IgD-negative memory B cell (primary cell): ENCODE measurements around the gene CIBAR2. TPM values are rescaled to one million over a fixed set of nuclear protein-coding genes. Genes with fewer than 3 reads are reported as not detected.
A peak's percentile ranks its signal among the peaks of the same experiment; 100 is the strongest.

Experiments
- H3K27ac Mint-ChIP-seq, 3 donors: one replicate each; pipeline ENCODE4 v1.8.0; 2020 to 2022; ENCODE audit warnings: mild to moderate bottlenecking in 3 of 3, mixed read lengths in 3 of 3, moderate library complexity in 1 of 3
- H3K27me3 Mint-ChIP-seq: one replicate; pipeline ENCODE4 v1.8.0; 2021; ENCODE audit warnings: mixed read lengths
- H3K36me3 Mint-ChIP-seq: one replicate; pipeline ENCODE4 v1.8.0; 2020; ENCODE audit warnings: mild to moderate bottlenecking, mixed read lengths
- H3K4me1 Mint-ChIP-seq, 3 donors: one replicate each; pipeline ENCODE4 v1.8.0; 2020 to 2022; ENCODE audit warnings: mixed read lengths in 3 of 3, mild to moderate bottlenecking in 1 of 3
- H3K4me3 Mint-ChIP-seq, 4 donors: one replicate each; pipeline ENCODE4 v1.8.0; 2020 to 2022; ENCODE audit warnings: mild to moderate bottlenecking in 4 of 4, mixed read lengths in 4 of 4, moderate library complexity in 3 of 4
- H3K9me3 Mint-ChIP-seq, 3 donors: one replicate each; pipeline ENCODE4 v1.8.0; 2020 to 2021; ENCODE audit warnings: mixed read lengths in 3 of 3, mild to moderate bottlenecking in 1 of 3
- polyA plus RNA-seq: library from polyadenylated mRNA; unstranded; fragments of 300-500 nt; fragmentation: Illumina TruSeq; gene quantifications from one replicate; pipeline ENCODE4 v1.2.3, GENCODE V29; 2021

CIBAR2 gene
- polyA plus RNA-seq, 1 donor from 2014 or later: not detected

GRCh38 chr16:85091522-85091910 is 20.8 kb downstream of the CIBAR2 start:
- Mint-ChIP-seq H3K4me3 (no peak overlapping the region), H3K9me3 (no peaks in the 10 kb centered on the region), H3K27me3 (no peaks in the 10 kb centered on the region), H3K4me1 (peaks cover 0 to 3% (median 0%) of the 10 kb centered on the region in 3 donors), H3K27ac (no peak overlapping the region), H3K36me3 (no peaks in the 10 kb centered on the region)

- Mint-ChIP-seq H3K36me3 (no peaks in the 10 kb centered on the region), H3K4me1 (peaks cover 0 to 3% (median 0%) of the 10 kb centered on the region in 3 donors), H3K27me3 (no peaks in the 10 kb centered on the region), H3K9me3 (no peaks in the 10 kb centered on the region), H3K4me3 (no peak overlapping the region), H3K27ac (no peak overlapping the region)
Observed at GRCh38 chr16:85090873-85091521, 21.3 kb downstream of the CIBAR2 start.

GRCh38 chr16:85090181-85090580 is 22.1 kb downstream of the CIBAR2 start:
- no peak overlapping the region for H3K27ac Mint-ChIP-seq

GRCh38 chr16:85089525-85089924 is 22.7 kb downstream of the CIBAR2 start:
- Mint-ChIP-seq H3K9me3 (no peaks in the 10 kb centered on the region), H3K27ac (no peak overlapping the region), H3K4me1 (peaks cover 0 to 10% (median 2%) of the 10 kb centered on the region in 3 donors), H3K4me3 (no peak overlapping the region), H3K36me3 (no peaks in the 10 kb centered on the region), H3K27me3 (peaks cover 2% of the 10 kb centered on the region)

More at GRCh38 chr16:85090181-85090580, 22.1 kb downstream of the CIBAR2 start:
- Mint-ChIP-seq H3K4me3 (no peak overlapping the region), H3K4me1 (peaks cover 0 to 6% (median 2%) of the 10 kb centered on the region in 3 donors), H3K36me3 (no peaks in the 10 kb centered on the region), H3K9me3 (no peaks in the 10 kb centered on the region), H3K27me3 (no peaks in the 10 kb centered on the region)

DNA sequence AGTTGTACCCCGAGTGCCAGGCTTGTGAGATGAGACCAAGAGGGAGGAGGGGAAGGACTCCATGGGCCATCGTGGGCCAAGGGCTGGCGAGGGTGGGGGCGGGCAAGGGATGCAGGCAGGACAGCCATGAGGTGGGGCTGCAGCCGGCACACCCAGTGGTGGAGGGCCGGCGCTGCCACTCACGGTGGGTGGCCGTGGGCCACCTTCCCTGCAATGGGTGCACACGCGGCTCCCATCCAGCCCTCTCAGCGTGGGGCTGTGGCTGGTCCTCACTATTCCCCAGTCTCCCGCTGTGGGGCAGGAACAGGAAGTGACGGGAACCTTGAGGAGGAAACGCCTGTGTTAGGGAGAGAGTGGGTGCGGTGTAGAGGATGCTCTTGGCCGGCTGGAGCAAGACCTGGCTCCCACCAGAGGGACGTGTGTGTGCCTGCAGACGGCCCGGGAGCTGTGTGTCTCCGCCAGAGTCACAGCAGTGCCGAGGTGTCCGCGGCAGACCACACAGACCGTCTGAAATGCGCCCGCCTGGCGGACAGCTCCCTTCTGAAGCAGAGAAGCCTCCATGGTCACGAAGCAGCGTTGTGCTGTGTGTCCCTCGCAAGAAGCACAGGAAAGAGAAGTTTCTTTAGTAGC is 23.6 kb downstream of the CIBAR2 start:
- peaks cover under 1 to 10% (median 2%) of the 10 kb centered on the region in 3 donors for H3K4me1 Mint-ChIP-seq
- H3K36me3 Mint-ChIP-seq: no peaks in the 10 kb centered on the region
- H3K27ac Mint-ChIP-seq: no peak overlapping the region
- peak overlapping the region in 1 of 4 donors; percentile 65 for H3K4me3 Mint-ChIP-seq
- no peaks in the 10 kb centered on the region for H3K9me3 Mint-ChIP-seq
- H3K27me3 Mint-ChIP-seq: peaks cover 2% of the 10 kb centered on the region

DNA sequence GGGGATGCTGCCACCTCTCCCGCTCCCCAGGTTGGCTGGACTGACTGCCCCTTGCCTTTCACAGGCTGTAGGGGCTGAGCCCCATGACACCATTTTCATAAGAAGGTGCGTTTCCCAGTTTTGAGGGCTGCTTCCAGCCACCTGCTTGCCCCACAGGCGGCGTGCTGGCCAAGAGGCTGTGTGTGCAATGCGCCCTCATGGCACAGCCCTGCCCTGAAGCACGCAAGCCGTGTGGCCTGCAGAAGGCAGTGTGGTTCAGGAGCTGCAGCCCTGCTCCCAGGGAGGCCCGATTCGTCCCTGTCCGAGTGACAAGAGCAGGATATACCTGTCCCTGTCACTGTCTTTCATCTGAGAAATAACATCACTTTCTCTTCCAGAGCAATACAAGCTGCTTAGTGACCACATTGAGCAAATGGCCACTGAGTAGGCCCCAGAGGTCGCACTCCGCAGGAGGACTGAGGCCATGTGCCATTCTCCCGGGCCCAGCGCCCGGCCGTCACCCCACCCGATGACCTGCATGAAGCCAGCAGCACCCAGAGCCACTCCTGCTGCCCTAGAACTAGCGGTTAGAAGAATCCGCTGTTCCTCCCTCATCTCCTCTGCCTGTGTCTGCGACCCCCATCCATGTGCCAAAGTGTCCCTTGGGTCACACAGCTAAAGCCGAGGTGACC is 24.2 kb downstream of the CIBAR2 start:
- Mint-ChIP-seq H3K27me3 (peaks cover 9% of the 10 kb centered on the region), H3K9me3 (no peaks in the 10 kb centered on the region), H3K36me3 (no peaks in the 10 kb centered on the region), H3K4me3 (peak overlapping the region in 1 of 4 donors; percentile 65), H3K4me1 (peaks cover 5 to 17% (median 7%) of the 10 kb centered on the region in 3 donors), H3K27ac (no peak overlapping the region)

DNA sequence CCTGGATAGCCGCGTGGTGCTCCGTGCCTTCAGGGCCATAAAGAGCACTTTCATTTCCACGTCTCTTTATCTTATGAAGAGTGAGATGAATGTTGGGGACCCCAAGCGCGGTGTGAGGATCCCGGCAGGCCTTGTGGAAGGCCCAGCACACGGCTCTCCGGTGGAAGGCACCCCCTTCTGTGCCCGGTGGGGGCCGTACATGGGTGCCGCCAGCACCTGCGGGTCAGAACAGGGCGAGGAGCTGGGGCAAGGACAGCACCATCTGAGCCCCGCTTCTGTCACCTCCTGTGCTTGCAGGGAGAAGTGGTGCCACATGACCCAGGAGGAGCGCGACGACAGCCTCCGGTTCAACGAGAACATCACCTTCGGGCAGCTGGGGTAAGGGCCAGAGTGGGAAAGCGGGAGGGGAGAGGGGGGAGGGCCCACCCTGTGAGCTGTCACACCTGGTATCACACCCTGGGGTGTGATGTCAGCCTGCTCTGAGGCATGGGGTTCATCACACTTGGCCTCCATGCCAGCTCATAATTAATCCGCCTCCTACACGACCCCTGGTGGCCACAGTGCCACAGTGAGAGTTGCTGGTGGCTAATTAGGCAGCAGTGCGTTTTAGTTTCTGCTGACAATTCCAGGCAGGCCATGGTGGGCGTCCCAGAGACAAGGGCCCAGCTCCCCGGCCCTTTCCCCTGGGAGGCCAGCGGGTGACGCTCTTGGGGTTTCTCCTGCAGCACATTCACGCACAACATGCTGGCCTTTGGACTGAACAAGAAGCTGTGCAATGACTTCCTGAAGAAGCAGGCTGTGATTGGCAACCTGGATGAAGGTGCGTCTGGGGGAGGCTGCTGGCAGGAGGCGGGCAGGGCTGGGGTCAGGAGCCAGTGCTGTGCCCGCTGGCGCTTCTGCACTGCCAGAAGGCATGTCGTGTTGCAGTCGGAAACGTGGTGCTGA is 25.7 kb downstream of the CIBAR2 start:
- peaks cover 9 to 20% (median 13%) of the 10 kb centered on the region in 3 donors for H3K4me1 Mint-ChIP-seq
- no peak overlapping the region for H3K27ac Mint-ChIP-seq
- H3K4me3 Mint-ChIP-seq: no peak overlapping the region
- H3K9me3 Mint-ChIP-seq: no peaks in the 10 kb centered on the region
- H3K27me3 Mint-ChIP-seq: peaks cover 15% of the 10 kb centered on the region
- no peaks in the 10 kb centered on the region for H3K36me3 Mint-ChIP-seq

GRCh38 chr16:85085721-85086120 is 26.6 kb downstream of the CIBAR2 start:
- Mint-ChIP-seq H3K36me3 (no peaks in the 10 kb centered on the region), H3K4me1 (peaks cover 9 to 20% (median 13%) of the 10 kb centered on the region in 3 donors), H3K9me3 (no peaks in the 10 kb centered on the region), H3K27ac (no peak overlapping the region), H3K27me3 (peaks cover 18% of the 10 kb centered on the region), H3K4me3 (no peak overlapping the region)

- peaks cover 18% of the 10 kb centered on the region for H3K27me3 Mint-ChIP-seq
- H3K4me3 Mint-ChIP-seq: no peak overlapping the region
- H3K27ac Mint-ChIP-seq: no peak overlapping the region
- H3K36me3 Mint-ChIP-seq: no peaks in the 10 kb centered on the region
- H3K9me3 Mint-ChIP-seq: no peaks in the 10 kb centered on the region
- peaks cover 9 to 20% (median 13%) of the 10 kb centered on the region in 3 donors for H3K4me1 Mint-ChIP-seq
Observed at GRCh38 chr16:85084841-85085510, 27.3 kb downstream of the CIBAR2 start.

- Mint-ChIP-seq H3K27me3 (peaks cover 18% of the 10 kb centered on the region), H3K4me3 (peak overlapping the region in 3 of 4 donors; percentile 40 to 88 (median 59)), H3K27ac (no peak overlapping the region), H3K9me3 (no peaks in the 10 kb centered on the region), H3K4me1 (peaks cover 9 to 20% (median 13%) of the 10 kb centered on the region in 3 donors), H3K36me3 (no peaks in the 10 kb centered on the region)
Observed at GRCh38 chr16:85083051-85083639, 29.1 kb downstream of the CIBAR2 start.

DNA sequence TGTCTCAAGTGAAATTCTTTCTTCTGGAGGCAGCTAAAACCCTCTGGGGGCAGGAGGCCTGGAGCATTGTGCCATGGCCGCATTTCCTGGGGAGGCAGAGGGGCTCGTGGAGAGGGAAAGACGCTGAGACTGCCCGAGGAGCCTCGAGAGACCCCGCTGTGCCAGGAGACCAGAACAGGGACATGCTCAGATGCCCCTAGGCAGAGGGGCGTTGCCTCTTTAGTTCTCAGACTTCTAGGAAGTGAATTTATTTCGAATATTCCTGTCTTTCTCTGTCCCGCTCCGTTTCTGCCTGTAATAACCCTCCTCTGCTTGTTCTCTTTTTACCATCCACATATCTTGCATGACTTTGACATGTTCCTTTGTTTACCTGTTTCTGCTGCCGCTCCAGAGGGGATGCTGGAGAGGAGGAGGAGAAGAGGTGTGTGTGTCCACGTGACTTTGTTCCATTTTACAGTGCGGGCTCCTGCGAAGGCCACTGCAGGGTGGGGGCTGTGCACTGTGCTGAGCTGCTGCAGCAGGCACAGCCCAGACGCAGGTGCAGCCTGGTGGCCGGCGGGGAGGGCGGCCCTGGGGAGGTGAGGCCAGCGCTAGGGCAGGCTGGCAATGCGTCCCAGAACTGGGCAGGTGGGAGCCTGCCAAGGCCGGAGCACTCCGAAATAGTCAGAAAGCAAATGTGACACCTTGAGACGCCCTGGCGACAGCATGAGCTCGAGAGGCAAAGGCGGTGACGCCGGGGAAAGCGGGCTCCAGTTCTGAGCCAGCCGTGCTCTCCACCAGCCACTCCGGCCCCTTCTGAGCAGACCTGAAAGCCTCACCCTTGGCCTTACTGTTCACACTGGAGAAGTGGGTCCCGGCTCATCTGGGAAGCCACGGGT is 29.9 kb downstream of the CIBAR2 start:
- Mint-ChIP-seq H3K4me1 (peaks cover 9 to 20% (median 13%) of the 10 kb centered on the region in 3 donors), H3K9me3 (no peaks in the 10 kb centered on the region), H3K27ac (no peak overlapping the region), H3K27me3 (peaks cover 18% of the 10 kb centered on the region), H3K36me3 (no peaks in the 10 kb centered on the region), H3K4me3 (peak overlapping the region in 3 of 4 donors; percentile 8 to 88 (median 51))

DNA sequence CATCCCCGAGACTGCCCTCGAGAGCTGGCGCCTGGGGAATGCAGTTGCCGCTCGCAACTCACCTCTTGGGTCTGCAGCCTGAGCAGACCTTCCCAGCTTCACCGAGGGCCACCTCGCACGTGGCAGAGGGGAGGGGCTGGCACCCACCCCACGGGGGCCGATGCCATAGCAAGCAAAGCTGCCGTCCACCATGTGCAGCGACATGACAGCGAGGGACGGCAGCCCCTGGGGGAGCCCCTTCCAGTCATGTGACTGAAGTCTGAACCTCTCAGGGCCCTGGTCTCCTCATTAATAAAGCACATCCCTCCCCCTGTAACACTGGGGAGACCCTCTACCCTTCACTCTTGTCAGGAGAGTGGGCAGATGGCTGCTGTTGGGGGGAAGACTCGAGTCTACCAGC is 30.5 kb downstream of the CIBAR2 start:
- H3K36me3 Mint-ChIP-seq: no peaks in the 10 kb centered on the region
- peaks cover 9 to 17% (median 13%) of the 10 kb centered on the region in 3 donors for H3K4me1 Mint-ChIP-seq
- no peak overlapping the region for H3K27ac Mint-ChIP-seq
- H3K4me3 Mint-ChIP-seq: peak overlapping the region in 1 of 4 donors; percentile 51
- peaks cover 0 to 2% (median 0%) of the 10 kb centered on the region in 3 donors for H3K9me3 Mint-ChIP-seq
- peaks cover 18% of the 10 kb centered on the region for H3K27me3 Mint-ChIP-seq

- Mint-ChIP-seq H3K36me3 (peaks cover under 1% of the 10 kb centered on the region), H3K27me3 (peaks cover 19% of the 10 kb centered on the region), H3K9me3 (peaks cover 0 to 2% (median 0%) of the 10 kb centered on the region in 3 donors), H3K4me1 (peaks cover 9 to 17% (median 13%) of the 10 kb centered on the region in 3 donors), H3K4me3 (peak overlapping the region in 2 of 4 donors; percentile 1 to 70), H3K27ac (no peak overlapping the region)
Observed at GRCh38 chr16:85081038-85081437, 31.2 kb downstream of the CIBAR2 start.
